Thoracic aorta (tissue), 2 donors: ENCODE results near the gene UXT. TPM values are rescaled to one million over a fixed set of nuclear protein-coding genes. Genes with fewer than 3 reads are reported as not detected.
A peak's percentile ranks its signal among the peaks of the same experiment; 100 is the strongest.

Experiments used
- ATAC-seq: fragments of 150-250 bp; one replicate; pipeline ENCODE4 v1.8.0; 2017; ENCODE audit warnings: low read depth; ENCODE audit not compliant: insufficient number of reproducible peaks, low FRiP score
- DNase-seq: peaks from one replicate; pipeline ENCODE4 v3.0.0-alpha.2; 2020; ENCODE audit warnings: low spot score
- H3K27ac ChIP-seq, 2 donors: fragments of 200-600 bp; sonication (generic); 1 replicate in 1 of 2; 2 replicates in 1 of 2; pipeline ENCODE4 v1.5.1; 2016; ENCODE audit warnings: mild to moderate bottlenecking in 2 of 2, moderate library complexity in 2 of 2
- H3K27me3 ChIP-seq: fragments of 200-600 bp; sonication (generic); replicated peaks from 2 replicates; pipeline ENCODE4 v1.6.0; 2016; ENCODE audit warnings: mild to moderate bottlenecking; ENCODE audit not compliant: insufficient read depth
- H3K36me3 ChIP-seq: fragments of 200-600 bp; sonication (generic); one replicate; pipeline ENCODE4 v1.5.1; 2016
- H3K4me1 ChIP-seq, 2 donors: fragments of 200-600 bp; sonication (generic); 1 replicate in 1 of 2; 2 replicates in 1 of 2; pipeline versions ENCODE4 v1.5.1 to v1.6.0; 2016; ENCODE audit warnings: low read depth in 2 of 2, mild to moderate bottlenecking in 1 of 2; ENCODE audit not compliant: control insufficient read depth in 1 of 2
- H3K4me3 ChIP-seq: fragments of 200-600 bp; sonication (generic); 2 replicates; pipeline ENCODE4 v1.5.1; 2016; ENCODE audit warnings: mild to moderate bottlenecking
- H3K9me3 ChIP-seq: fragments of 200-600 bp; sonication (generic); 2 replicates; pipeline ENCODE4 v1.5.1; 2016
- CTCF ChIP-seq: fragments of 200-600 bp; sonication (generic); IDR thresholded peaks from one replicate; pipeline ENCODE4 v1.5.1; 2019; ENCODE audit warnings: antibody characterized with exemption
- total RNA-seq, 2 donors: library from RNA; depleted of rRNA; stranded (reverse); fragments of >200 nt; gene quantifications; one replicate each; pipeline versions ENCODE4 v1.1.0 to v1.2.3, GENCODE V29; 2016

The UXT gene
- total RNA-seq, 2 donors from 2014 or later = 71.8 to 124 TPM

GRCh38 chrX:47638816-47639215, 20.2 kb downstream of the UXT start:
- Histone ChIP-seq H3K4me3 (no peak overlapping the region), H3K27me3 (no peaks in the 10 kb centered on the region), H3K4me1 (no peaks in the 10 kb centered on the region), H3K9me3 (no peaks in the 10 kb centered on the region), H3K27ac (no peak overlapping the region), H3K36me3 (peaks cover 23% of the 10 kb centered on the region)
- TF ChIP-seq CTCF = no peak
- ATAC-seq (no peak), DNase-seq (no peak)

DNA sequence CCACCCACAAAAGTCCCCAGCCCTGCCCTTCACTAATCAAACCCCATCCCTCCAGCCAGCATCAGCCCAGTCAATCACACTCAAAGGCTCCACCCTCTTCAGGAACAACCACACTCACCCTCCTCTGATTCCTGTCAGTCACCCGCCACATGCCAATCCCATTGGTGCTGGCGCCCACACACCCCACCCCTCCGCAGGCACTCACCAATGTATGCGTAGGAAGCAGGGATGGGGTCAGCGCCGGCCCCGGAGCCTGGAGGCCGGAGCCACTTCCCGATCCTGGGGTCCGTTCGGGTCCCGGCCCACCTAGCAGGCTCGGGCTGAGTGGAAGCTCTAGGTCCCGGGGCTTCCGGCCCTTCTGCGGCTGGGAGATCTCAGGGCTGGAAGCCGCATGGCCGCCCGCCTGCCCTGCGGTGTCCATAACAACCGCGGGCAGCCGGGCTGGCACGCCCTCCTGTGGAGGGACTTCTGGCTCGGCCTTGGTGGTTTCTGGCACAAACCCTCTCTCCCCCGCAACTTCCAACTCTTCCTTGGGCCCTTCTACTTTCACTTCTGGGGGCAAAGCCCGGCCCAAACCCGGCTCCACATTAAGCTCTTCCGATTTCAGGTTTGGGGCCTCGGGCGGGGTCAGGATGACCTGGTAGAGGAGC, 21.3 kb downstream of the UXT start:
- H3K27me3 ChIP-seq = no peaks in the 10 kb centered on the region
- DNase-seq = no peak
- H3K4me3 ChIP-seq = peak overlapping the region; percentile 51
- H3K9me3 ChIP-seq = no peaks in the 10 kb centered on the region
- H3K36me3 ChIP-seq = peaks cover 23% of the 10 kb centered on the region
- no peaks in the 10 kb centered on the region for H3K4me1 ChIP-seq
- TF ChIP-seq CTCF = no peak
- ATAC-seq = no peak
- H3K27ac ChIP-seq = no peak overlapping the region

- Histone ChIP-seq H3K36me3 (peaks cover 23% of the 10 kb centered on the region), H3K9me3 (no peaks in the 10 kb centered on the region), H3K4me1 (no peaks in the 10 kb centered on the region)
These were observed 24.0 kb downstream of the UXT start for GRCh38 chrX:47634871-47635575.

GRCh38 chrX:47633689-47634590, 25.0 kb downstream of the UXT start:
- TF ChIP-seq CTCF = no peak
- H3K4me3 ChIP-seq = no peak overlapping the region
- no peak for ATAC-seq
- H3K27me3 ChIP-seq = no peaks in the 10 kb centered on the region
- no peaks in the 10 kb centered on the region for H3K9me3 ChIP-seq
- no peak overlapping the region for H3K27ac ChIP-seq
- no peaks in the 10 kb centered on the region for H3K4me1 ChIP-seq
- peaks cover 18% of the 10 kb centered on the region for H3K36me3 ChIP-seq
- DNase-seq = no peak

More at GRCh38 chrX:47634871-47635575, 24.0 kb downstream of the UXT start:
- no peak for TF ChIP-seq CTCF
- Histone ChIP-seq H3K27ac (no peak overlapping the region), H3K27me3 (no peaks in the 10 kb centered on the region), H3K4me3 (no peak overlapping the region)
- no peak for DNase-seq
- no peak for ATAC-seq

GRCh38 chrX:47632666-47633065, 26.3 kb downstream of the UXT start:
- Histone ChIP-seq H3K27ac (no peak overlapping the region), H3K4me3 (no peak overlapping the region), H3K4me1 (no peaks in the 10 kb centered on the region), H3K9me3 (no peaks in the 10 kb centered on the region), H3K36me3 (peaks cover 14% of the 10 kb centered on the region), H3K27me3 (no peaks in the 10 kb centered on the region)
- ATAC-seq (no peak), DNase-seq (no peak)
- no peak for TF ChIP-seq CTCF
